Stomach (tissue), 4 donors: ENCODE data around the gene RIMS4.
"Not testable (repeated sequence)": the region's sequence is repeated elsewhere in the genome, so short reads cannot be mapped to it uniquely, and the experiment has no call there.

ENCODE experiments used
- POLR2AphosphoS5 ChIP-seq, 3 donors: sonication (generic); formaldehyde crosslinking; IDR thresholded peaks; one replicate each; pipeline ENCODE4 v1.6.1; 2016; ENCODE audit warnings: antibody characterized with exemption in 3 of 3
- TF ChIP-seq, protein P1 (sequence below), 7 experiments: fragments of 450-650 bp in 4 of 7; fragments of 200-600 bp in 3 of 7; sonication (generic) in 3 of 7; IDR thresholded peaks; one replicate each; pipeline ENCODE4 v1.5.1; 2016 to 2019; ENCODE audit warnings: antibody characterized with exemption in 7 of 7, control low read depth in 2 of 7, mild to moderate bottlenecking in 1 of 7

DNA sequence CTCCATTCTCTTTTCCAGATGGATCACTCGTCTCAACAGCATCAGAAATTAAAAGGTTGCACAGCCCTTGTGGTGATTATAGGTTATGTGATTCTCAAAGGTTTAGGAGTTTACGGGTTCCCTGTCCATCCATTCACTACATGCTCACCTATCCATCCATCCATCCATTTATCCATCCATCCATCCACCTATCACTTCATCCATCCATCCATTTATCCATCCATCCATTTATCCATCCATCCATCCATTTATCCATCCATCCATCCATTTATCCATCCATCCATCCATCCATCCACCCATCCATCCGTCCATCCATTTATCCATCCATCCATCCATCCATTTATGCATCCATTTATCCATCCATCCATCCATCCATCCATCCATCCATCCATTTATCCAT is 46.5 kb downstream of the RIMS4 start:
- TF ChIP-seq, protein P1, sequence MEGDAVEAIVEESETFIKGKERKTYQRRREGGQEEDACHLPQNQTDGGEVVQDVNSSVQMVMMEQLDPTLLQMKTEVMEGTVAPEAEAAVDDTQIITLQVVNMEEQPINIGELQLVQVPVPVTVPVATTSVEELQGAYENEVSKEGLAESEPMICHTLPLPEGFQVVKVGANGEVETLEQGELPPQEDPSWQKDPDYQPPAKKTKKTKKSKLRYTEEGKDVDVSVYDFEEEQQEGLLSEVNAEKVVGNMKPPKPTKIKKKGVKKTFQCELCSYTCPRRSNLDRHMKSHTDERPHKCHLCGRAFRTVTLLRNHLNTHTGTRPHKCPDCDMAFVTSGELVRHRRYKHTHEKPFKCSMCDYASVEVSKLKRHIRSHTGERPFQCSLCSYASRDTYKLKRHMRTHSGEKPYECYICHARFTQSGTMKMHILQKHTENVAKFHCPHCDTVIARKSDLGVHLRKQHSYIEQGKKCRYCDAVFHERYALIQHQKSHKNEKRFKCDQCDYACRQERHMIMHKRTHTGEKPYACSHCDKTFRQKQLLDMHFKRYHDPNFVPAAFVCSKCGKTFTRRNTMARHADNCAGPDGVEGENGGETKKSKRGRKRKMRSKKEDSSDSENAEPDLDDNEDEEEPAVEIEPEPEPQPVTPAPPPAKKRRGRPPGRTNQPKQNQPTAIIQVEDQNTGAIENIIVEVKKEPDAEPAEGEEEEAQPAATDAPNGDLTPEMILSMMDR (IDR thresholded peaks at IDR 0.05): not testable (repeated sequence)
- not testable (repeated sequence) for TF ChIP-seq POLR2AphosphoS5 (IDR thresholded peaks at IDR 0.05)
